Nephron (organoid): ENCODE results near the gene GGT1.
A peak's percentile ranks its signal among the peaks of the same experiment; 100 is the strongest.
"Not testable (repeated sequence)": the region's sequence is repeated elsewhere in the genome, so short reads cannot be mapped to it uniquely, and the experiment has no call there.

ENCODE experiments used
- H3K27ac Mint-ChIP-seq, 3 experiments: 2 replicates each; pipeline ENCODE4 v1.8.0; 2020; ENCODE audit warnings: mixed read lengths in 3 of 3, mild to moderate bottlenecking in 2 of 3, moderate library complexity in 1 of 3
- H3K27me3 Mint-ChIP-seq: 2 replicates; pipeline ENCODE4 v1.8.0; 2021; ENCODE audit warnings: low read depth, mild to moderate bottlenecking, moderate library complexity, mixed read lengths
- H3K36me3 Mint-ChIP-seq: 2 replicates; pipeline ENCODE4 v1.8.0; 2020; ENCODE audit warnings: low read depth, mixed read lengths
- H3K4me1 Mint-ChIP-seq: 2 replicates; pipeline ENCODE4 v1.8.0; 2020; ENCODE audit warnings: mixed read lengths
- H3K4me3 Mint-ChIP-seq, 3 experiments: 2 replicates each; pipeline ENCODE4 v1.8.0; 2020; ENCODE audit warnings: mild to moderate bottlenecking in 3 of 3, mixed read lengths in 3 of 3, moderate library complexity in 2 of 3
- H3K9me3 Mint-ChIP-seq: 2 replicates; pipeline ENCODE4 v1.8.0; 2020; ENCODE audit warnings: mixed read lengths
- CTCF ChIP-seq, 3 experiments: fragments of 200-600 bp; sonication (generic); IDR thresholded peaks; one replicate each; pipeline ENCODE4 v1.5.0; 2021; ENCODE audit warnings: antibody characterized with exemption in 3 of 3; ENCODE audit not compliant: unreplicated experiment in 3 of 3

Gene GGT1

GRCh38 chr22:24589518-24590030, 13.4 kb upstream of the GGT1 start:
- TF ChIP-seq CTCF (IDR thresholded peaks at IDR 0.05; ENCODE audit: unreplicated experiment in 3 of 3): no peak
- Mint-ChIP-seq H3K4me1 (peaks cover 13% of the 10 kb centered on the region), H3K36me3 (no peaks in the 10 kb centered on the region), H3K9me3 (no peaks in the 10 kb centered on the region), H3K27ac (peak overlapping the region in 1 of 3 experiments; percentile 46), H3K27me3 (no peaks in the 10 kb centered on the region), H3K4me3 (no peak overlapping the region)

- Mint-ChIP-seq H3K4me3 (peak overlapping the region; percentile 59 to 64 (median 61)), H3K9me3 (no peaks in the 10 kb centered on the region), H3K4me1 (peaks cover 13% of the 10 kb centered on the region), H3K36me3 (no peaks in the 10 kb centered on the region), H3K27me3 (no peaks in the 10 kb centered on the region), H3K27ac (peak overlapping the region; percentile 42 to 79 (median 46))
- TF ChIP-seq CTCF (IDR thresholded peaks at IDR 0.05; ENCODE audit: unreplicated experiment in 3 of 3): no peak
These were observed 12.3 kb upstream of the GGT1 start for GRCh38 chr22:24590596-24591173.

GRCh38 chr22:24591286-24591830, 11.6 kb upstream of the GGT1 start:
- TF ChIP-seq CTCF (IDR thresholded peaks at IDR 0.05; ENCODE audit: unreplicated experiment in 3 of 3): no peak
- no peaks in the 10 kb centered on the region for H3K36me3 Mint-ChIP-seq
- no peaks in the 10 kb centered on the region for H3K9me3 Mint-ChIP-seq
- H3K27me3 Mint-ChIP-seq: no peaks in the 10 kb centered on the region
- H3K27ac Mint-ChIP-seq: peak overlapping the region in 2 of 3 experiments; percentile 81 to 94
- H3K4me1 Mint-ChIP-seq: peaks cover 13% of the 10 kb centered on the region
- peak overlapping the region; percentile 68 to 98 (median 73) for H3K4me3 Mint-ChIP-seq

- H3K27ac Mint-ChIP-seq: peak overlapping the region; percentile 94 to 97 (median 94)
- no peaks in the 10 kb centered on the region for H3K36me3 Mint-ChIP-seq
- no peaks in the 10 kb centered on the region for H3K27me3 Mint-ChIP-seq
- peak overlapping the region; percentile 95 to 98 (median 97) for H3K4me3 Mint-ChIP-seq
- peaks cover 13% of the 10 kb centered on the region for H3K4me1 Mint-ChIP-seq
- H3K9me3 Mint-ChIP-seq: no peaks in the 10 kb centered on the region
- TF ChIP-seq CTCF (IDR thresholded peaks at IDR 0.05; ENCODE audit: unreplicated experiment in 3 of 3): no peak
These were observed 10.7 kb upstream of the GGT1 start for GRCh38 chr22:24592058-24592850.

GRCh38 chr22:24592851-24593558, 10.0 kb upstream of the GGT1 start, which contains the start of gene LRRC75B:
Gene LRRC75B, minus strand, starts transcription at chr22:24593073. Its CDS starts 34 bp downstream, at chr22:24593039.
- Mint-ChIP-seq H3K36me3 (no peaks in the 10 kb centered on the region), H3K9me3 (no peaks in the 10 kb centered on the region), H3K4me3 (peak within 1 kb of the TSS; percentile 95 to 98 (median 97)), H3K4me1 (peaks cover 13% of the 10 kb centered on the region), H3K27ac (peak within 1 kb of the TSS; percentile 94 to 97 (median 95)), H3K27me3 (no peaks in the 10 kb centered on the region)
- TF ChIP-seq CTCF (IDR thresholded peaks at IDR 0.05; ENCODE audit: unreplicated experiment in 3 of 3): no peak

GRCh38 chr22:24593559-24593835, 9.5 kb upstream of the GGT1 start:
- Mint-ChIP-seq H3K4me1 (peaks cover 13% of the 10 kb centered on the region), H3K4me3 (peak overlapping the region; percentile 81 to 87 (median 87)), H3K27ac (peak overlapping the region; percentile 93 to 96 (median 95))
- H3K36me3 Mint-ChIP-seq, H3K27me3 Mint-ChIP-seq, H3K9me3 Mint-ChIP-seq: not testable (repeated sequence)
